Left cardiac atrium (tissue), 4 donors: ENCODE data around the gene RAB26. TPM values are rescaled to one million over a fixed set of nuclear protein-coding genes. Genes with fewer than 3 reads are reported as not detected.

Source experiments
- ATAC-seq, 2 donors: fragments of 200-7000 bp; cut with Tn5 transposase; one replicate each; pipeline ENCODE4 v1.9.1; 2020; ENCODE audit warnings: mild to moderate bottlenecking in 2 of 2, moderate library complexity in 2 of 2
- DNase-seq: peaks from one replicate; pipeline ENCODE4 v3.0.0-alpha.2; 2020
- intact Hi-C, 2 donors: fragments of 100-400 bp; cut with DNase I; formaldehyde crosslinking; loops; one replicate each; pipeline versions ENCODE4 v1.14.1 to v1.15.1; 2022 to 2023
- total RNA-seq, 2 donors: library from RNA; stranded (reverse); fragmentation: NEBNext Ultra II Directional; extraction: Animal tissue kit (Norgen Biotek cat#: 25700); gene quantifications; one replicate each; pipeline ENCODE4 v1.2.1, GENCODE V29; 2021
- donor health status: DM: no; HTN: yes; CAD: no.
- donor health status: DM: no; HTN: yes; CAD: no; lungs with severe emphysema.
- donor health status: DM: yes; HTN: yes; CAD: no.
- donor health status: Dilated cardiomyopathy.

The RAB26 gene
- total RNA-seq, 2 donors from 2014 or later, result 0.81 to 0.88 TPM

GRCh38 chr16:2170587-2171435, 22.4 kb downstream of the RAB26 start:
- intact Hi-C loops, result no loop called here
- no peak for ATAC-seq
- DNase-seq, result no peak

- DNase-seq (no peak), ATAC-seq (no peak)
- intact Hi-C loops, result no loop called here
Observed at GRCh38 chr16:2171601-2172178, 23.3 kb downstream of the RAB26 start.

DNA sequence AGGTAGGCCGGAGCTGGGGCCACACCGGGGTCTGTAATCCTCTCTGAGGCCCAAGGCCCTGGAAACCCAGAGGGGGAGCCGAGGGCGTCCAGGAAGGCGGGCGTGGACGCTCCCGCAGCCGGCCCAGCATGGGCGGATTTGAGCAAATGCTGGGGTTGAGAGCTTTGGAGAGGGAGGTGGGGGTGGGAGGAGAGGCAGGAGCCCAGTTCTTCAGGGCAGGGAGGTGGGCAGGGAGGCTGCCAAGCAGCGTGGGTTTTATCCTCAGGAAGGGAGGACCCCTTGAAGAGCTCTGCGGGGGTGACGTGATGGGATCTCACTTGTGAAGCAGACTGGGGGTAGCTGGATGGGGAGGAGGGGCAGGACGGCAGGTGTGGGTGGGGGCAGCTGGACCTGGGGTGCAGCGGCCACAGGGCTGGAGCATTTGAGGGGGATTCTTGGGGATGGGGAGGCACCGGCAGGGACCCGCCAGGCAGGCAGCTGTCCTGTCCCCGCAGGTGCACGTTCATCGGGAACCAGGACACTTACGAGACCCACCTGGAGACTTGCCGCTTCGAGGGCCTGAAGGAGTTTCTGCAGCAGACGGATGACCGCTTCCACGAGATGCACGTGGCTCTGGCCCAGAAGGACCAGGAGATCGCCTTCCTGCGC, 24.4 kb downstream of the RAB26 start:
- intact Hi-C loops, result no loop called here
- DNase-seq (no peak), ATAC-seq (no peak)

DNA sequence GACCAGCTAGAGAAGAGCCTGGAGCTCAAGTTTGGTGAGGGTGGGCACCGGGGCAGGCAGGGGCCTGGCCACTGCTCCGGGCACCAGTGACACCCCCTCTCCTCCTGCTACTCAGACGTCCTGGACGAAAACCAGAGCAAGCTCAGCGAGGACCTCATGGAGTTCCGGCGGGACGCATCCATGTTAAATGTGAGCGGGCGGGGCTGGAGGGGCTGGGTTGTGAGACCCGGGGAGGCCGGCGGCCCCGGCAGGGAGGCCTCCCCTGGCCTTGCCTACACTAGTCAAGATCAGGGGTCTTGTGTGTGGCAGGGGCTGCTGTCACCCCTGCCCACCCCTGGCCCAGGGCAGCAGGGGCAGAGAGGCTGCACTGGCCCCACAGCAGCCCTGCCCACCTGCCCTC, 24.9 kb downstream of the RAB26 start:
- intact Hi-C loops, result no loop called here
- no peak for DNase-seq
- no peak for ATAC-seq

DNA sequence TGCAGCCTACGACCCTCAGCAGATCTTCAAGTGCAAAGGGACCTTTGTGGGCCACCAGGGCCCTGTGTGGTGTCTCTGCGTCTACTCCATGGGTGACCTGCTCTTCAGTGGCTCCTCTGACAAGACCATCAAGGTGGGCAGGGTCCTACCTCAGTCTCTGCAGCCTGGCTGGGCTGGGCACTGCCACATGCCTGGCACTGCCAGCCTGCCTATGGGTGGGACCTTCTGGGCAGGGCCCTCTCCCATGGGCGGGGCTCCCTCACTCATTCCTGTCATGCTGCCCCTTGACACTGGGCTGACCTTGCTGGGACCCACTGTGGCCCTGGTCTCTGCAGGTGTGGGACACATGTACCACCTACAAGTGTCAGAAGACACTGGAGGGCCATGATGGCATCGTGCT, 25.5 kb downstream of the RAB26 start:
- ATAC-seq, result no peak
- no peak for DNase-seq
- intact Hi-C loops, result no loop called here

DNA sequence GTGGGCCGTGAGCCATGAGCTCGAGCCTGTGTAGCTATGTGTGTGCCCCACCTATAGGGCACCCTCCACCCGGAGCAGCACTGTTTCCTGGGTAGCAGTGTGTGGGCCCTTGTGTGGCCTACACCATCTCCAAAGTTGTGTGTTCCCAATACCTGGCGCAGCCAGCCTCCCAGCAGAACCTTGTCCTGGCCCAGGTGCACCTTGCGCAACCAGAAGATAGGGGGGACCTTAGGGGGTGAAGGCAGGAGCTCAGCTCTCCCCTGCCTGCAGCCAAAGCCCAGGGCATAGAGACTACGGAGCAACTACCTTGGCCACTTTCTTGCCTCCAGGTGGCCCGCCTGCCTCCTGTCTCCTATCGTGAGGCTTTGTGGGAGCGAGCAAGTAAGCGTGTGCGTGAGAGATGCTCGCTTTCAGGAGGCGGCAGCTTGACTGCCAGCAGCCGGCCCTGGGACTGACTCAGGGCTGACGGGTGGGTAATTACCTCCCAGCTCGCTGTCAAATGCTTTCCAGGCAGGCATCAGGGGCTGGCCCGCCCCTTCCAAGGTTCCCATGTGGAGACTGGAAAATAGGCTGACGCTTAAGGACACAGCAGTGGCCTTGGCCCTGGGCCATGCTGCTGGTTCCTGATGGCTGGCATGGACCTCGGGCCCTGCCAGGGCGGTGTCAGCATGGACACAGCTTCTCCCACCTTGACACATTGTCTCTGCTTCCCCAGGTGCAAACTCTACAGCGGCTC, 26.1 kb downstream of the RAB26 start:
- ATAC-seq (no peak), DNase-seq (no peak)
- intact Hi-C loops, result no loop called here

- ATAC-seq, result no peak
- DNase-seq, result no peak
- intact Hi-C loops, result no loop called here
Observed at GRCh38 chr16:2175454-2175853, 27.0 kb downstream of the RAB26 start.

DNA sequence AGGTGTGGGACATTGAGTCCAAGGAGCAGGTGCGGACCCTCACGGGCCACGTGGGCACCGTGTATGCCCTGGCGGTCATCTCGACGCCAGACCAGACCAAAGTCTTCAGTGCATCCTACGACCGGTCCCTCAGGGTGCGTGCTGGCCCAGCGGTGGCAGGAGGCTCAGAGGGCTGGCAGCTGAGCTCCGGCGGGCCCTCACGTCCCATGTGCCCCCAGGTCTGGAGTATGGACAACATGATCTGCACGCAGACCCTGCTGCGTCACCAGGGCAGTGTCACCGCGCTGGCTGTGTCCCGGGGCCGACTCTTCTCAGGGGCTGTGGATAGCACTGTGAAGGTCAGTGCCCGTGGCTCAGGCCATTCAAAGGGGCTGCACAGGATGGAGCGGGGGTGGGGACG, 27.6 kb downstream of the RAB26 start:
- no peak for DNase-seq
- intact Hi-C loops, result no loop called here
- ATAC-seq, result no peak

DNA sequence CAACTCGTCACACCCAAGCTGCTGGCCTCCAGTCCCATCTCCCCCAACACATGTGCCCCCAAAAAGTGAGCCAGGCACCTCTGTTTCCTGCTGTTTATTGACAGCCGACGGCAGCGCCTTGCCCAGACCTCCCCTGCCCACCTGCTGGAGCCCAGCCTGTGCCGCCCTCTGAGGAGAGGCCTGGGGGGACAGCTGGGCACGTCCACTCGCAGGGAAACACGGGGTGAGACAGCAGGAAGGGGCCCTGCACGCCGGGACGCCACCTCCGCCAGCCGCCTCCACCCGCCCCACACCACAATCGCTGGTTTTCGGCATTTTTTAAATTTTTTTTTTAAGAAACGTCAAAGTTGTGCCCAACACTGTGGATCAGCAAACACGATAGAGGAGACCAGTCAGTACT, 28.7 kb downstream of the RAB26 start:
- ATAC-seq (no peak), DNase-seq (no peak)
- intact Hi-C loops, result no loop called here

DNA sequence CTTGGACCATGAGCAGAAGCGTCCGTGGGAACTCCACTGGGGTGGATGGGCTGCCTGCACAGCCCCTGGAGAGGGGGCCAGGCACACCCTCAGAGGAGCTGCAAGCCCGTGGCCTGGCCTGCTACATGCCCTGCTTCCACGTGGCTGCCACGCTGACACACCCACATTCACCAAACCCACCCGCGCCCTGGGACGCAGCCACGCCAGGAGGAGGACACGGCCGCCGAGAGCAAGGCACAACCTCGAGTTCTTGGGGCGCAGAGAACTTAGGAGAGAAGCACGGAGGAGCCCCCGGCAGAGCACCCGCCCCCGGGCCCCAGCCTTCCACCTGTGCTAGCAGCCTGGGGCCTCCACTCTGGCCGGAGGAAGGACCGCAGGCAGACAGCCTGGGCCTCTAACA, 29.1 kb downstream of the RAB26 start:
- DNase-seq, result no peak
- intact Hi-C loops, result no loop called here
- no peak for ATAC-seq

GRCh38 chr16:2178321-2179106, 30.1 kb downstream of the RAB26 start:
- DNase-seq, result no peak
- intact Hi-C loops, result no loop called here
- ATAC-seq, result peak in 1 of 2 donors; percentile 20

DNA sequence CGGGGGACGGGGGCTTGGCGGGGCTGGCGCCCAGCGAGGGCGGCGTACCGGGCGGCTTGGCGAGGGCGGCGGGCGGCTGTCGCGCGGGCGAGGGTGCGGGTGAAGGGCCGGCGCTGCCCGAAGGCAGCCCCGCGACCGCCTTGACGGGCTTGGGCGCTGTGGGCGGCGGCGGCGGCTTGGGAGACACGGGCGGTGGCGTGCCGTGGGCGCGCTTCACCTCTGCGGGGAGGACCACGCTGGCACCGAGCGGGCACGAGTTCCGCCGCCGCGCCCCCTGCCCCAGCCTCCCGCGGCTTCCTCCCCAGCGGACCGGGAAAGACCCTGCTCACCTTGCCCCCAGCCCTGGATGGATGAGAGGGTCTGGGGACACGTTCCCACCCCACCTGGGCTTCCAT, 30.7 kb downstream of the RAB26 start:
- intact Hi-C loops, result no loop called here
- DNase-seq (no peak), ATAC-seq (no peak)

GRCh38 chr16:2179576-2179975, 31.2 kb downstream of the RAB26 start:
- ATAC-seq (no peak), DNase-seq (no peak)
- intact Hi-C loops, result no loop called here

DNA sequence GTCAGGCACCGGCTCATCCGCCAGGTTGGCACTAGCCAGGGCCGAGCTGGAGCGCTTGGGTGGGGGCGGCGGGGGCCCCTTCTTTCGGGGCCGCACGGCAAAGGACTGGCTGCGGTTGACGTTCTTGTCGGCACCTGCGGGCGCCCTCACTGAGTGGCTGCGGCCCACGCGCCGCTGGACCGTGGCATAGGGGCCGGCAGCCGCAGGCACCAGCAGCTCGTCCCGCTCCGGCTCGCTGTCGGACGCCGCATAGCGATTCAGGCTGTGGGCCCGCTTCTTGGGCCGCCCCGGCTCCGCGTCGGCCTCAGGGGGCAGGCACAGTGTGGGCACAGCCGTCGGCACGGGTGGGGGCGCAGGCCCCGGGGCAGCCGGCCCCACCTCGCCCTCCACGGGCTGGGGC, 32.0 kb downstream of the RAB26 start:
- intact Hi-C loops, result no loop called here

DNA sequence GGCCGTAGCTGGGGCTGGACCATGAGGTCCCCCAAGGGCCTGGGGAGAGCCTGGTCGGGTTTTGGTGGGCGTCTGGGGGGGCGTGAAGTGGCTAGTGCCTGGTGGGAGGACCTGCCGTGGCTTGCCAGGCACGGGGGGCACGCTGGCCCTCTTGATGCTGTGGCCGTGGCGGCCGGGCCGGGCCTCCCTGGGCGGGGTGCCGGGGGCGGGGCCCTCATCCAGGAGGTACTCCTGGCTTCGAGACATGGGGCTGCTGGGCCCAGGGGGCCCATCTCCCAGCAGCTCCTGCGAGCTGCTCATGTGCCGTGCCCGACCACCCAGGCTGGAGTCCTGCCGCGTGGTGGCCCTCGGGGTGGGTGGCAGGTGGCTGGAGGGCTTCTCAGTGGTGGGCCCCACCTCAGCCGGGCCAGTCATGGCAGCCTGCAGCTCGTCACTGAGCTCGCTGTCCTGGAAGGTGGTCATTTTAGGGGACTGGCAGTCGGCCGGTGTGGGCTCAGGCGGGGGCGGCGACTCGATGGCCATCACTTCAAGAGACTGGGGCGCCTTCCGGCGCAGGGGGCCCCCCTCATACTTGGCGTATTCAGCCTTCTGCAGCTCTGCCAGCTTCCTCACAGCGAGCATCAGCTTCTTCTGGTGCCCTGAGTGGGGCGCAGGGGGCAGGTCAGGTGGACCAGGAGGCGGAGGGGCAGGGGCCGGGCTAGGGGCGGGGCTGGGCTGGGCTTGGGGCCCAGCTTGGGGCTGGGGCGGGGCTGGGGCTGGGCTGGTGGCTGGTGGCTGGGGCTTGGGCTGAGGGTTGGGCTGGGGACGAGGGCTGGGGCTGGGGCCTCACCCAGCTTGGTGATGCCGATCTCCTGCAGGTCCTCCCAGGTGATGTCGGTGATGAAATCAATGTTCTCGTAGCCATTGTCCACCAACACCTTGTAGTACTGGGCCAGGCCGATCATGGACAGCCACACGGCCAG, 32.8 kb downstream of the RAB26 start:
- no peak for DNase-seq
- ATAC-seq, result no peak
- intact Hi-C loops, result no loop called here

More for the DNA sequence above, 32.0 kb downstream of the RAB26 start:
- ATAC-seq (no peak), DNase-seq (no peak)

GRCh38 chr16:2181952-2182351, 33.5 kb downstream of the RAB26 start:
- intact Hi-C loops, result no loop called here

GRCh38 chr16:2183671-2184070, 35.2 kb downstream of the RAB26 start:
- intact Hi-C loops, result no loop called here
- ATAC-seq (no peak), DNase-seq (no peak)

More at GRCh38 chr16:2181952-2182351, 33.5 kb downstream of the RAB26 start:
- DNase-seq (no peak), ATAC-seq (no peak)

GRCh38 chr16:2184346-2184745, 35.9 kb downstream of the RAB26 start:
- no peak for ATAC-seq
- DNase-seq, result no peak
- intact Hi-C loops, result no loop called here
